SK-N-SH treated with all-trans-retinoic acid at 6 μM for 48 hours (cell line): ENCODE data around the gene TAF4B.

ENCODE experiments used
- ATAC-seq: fragments of 200-7000 bp; cut with Tn5 transposase; 3 replicates; pipeline ENCODE4 v1.9.1; 2020; ENCODE audit warnings: mild to moderate bottlenecking, moderate library complexity
- ARNTL ChIP-seq: fragments of 450-650 bp; formaldehyde crosslinking; IDR thresholded peaks from 2 replicates; pipeline ENCODE4 v1.5.0; 2020; ENCODE audit warnings: low read depth, mild to moderate bottlenecking, moderate library complexity, borderline replicate concordance
- OSR1 ChIP-seq: fragments of 250-450 bp; sonication (Bioruptor Pico); IDR thresholded peaks from 2 replicates; pipeline ENCODE4 v1.8.0; 2022; ENCODE audit warnings: moderate library complexity, mild to moderate bottlenecking, inconsistent platforms
- PPARA ChIP-seq: fragments of 250-450 bp; sonication (Bioruptor Pico); IDR thresholded peaks from 2 replicates; pipeline ENCODE4 v1.5.0; 2020; ENCODE audit warnings: mild to moderate bottlenecking, borderline replicate concordance
- ZC3H10 ChIP-seq: fragments of 250-450 bp; sonication (Bioruptor Pico); IDR thresholded peaks from 2 replicates; pipeline ENCODE4 v1.5.1; 2021; ENCODE audit warnings: mild to moderate bottlenecking, moderate library complexity
- TF ChIP-seq, protein P1 (sequence below): fragments of 250-450 bp; sonication (Bioruptor Pico); IDR thresholded peaks from 2 replicates; pipeline ENCODE4 v1.8.0; 2021; ENCODE audit warnings: low read depth, mild to moderate bottlenecking, moderate library complexity, borderline replicate concordance
- TF ChIP-seq, protein P2 (sequence below): fragments of 250-450 bp; sonication (Bioruptor Pico); IDR thresholded peaks from 2 replicates; pipeline ENCODE4 v1.5.0; 2020; ENCODE audit warnings: mild to moderate bottlenecking, moderate library complexity

TAF4B gene

DNA sequence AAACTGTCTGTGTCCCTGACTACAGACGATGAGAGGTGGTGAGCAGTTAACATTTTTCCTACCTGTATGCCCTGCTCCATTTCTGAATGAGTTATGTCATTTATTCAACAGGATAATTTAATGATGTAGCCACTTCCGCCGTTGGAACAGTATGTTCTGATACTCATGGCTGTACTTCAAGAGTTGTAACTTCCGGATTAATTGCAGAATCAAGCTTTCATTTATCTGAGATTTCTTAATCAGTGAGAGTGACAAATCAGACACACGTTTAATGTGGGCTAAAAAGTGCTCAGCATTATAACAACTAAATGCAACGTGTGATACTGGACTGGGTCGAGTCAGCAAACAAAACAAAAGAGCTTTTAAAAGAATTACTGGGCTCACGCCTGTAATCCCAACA is 214.4 kb downstream of the TAF4B start:
- TF ChIP-seq, protein P1, sequence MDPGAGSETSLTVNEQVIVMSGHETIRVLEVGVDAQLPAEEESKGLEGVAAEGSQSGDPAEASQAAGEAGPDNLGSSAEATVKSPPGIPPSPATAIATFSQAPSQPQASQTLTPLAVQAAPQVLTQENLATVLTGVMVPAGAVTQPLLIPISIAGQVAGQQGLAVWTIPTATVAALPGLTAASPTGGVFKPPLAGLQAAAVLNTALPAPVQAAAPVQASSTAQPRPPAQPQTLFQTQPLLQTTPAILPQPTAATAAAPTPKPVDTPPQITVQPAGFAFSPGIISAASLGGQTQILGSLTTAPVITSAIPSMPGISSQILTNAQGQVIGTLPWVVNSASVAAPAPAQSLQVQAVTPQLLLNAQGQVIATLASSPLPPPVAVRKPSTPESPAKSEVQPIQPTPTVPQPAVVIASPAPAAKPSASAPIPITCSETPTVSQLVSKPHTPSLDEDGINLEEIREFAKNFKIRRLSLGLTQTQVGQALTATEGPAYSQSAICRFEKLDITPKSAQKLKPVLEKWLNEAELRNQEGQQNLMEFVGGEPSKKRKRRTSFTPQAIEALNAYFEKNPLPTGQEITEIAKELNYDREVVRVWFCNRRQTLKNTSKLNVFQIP (CRISPR knock-in tag): no peak
- TF ChIP-seq ARNTL (CRISPR knock-in tag) (no peak), PPARA (CRISPR knock-in tag) (no peak), ZC3H10 (no peak), OSR1 (CRISPR knock-in tag) (no peak)
- TF ChIP-seq, protein P2, sequence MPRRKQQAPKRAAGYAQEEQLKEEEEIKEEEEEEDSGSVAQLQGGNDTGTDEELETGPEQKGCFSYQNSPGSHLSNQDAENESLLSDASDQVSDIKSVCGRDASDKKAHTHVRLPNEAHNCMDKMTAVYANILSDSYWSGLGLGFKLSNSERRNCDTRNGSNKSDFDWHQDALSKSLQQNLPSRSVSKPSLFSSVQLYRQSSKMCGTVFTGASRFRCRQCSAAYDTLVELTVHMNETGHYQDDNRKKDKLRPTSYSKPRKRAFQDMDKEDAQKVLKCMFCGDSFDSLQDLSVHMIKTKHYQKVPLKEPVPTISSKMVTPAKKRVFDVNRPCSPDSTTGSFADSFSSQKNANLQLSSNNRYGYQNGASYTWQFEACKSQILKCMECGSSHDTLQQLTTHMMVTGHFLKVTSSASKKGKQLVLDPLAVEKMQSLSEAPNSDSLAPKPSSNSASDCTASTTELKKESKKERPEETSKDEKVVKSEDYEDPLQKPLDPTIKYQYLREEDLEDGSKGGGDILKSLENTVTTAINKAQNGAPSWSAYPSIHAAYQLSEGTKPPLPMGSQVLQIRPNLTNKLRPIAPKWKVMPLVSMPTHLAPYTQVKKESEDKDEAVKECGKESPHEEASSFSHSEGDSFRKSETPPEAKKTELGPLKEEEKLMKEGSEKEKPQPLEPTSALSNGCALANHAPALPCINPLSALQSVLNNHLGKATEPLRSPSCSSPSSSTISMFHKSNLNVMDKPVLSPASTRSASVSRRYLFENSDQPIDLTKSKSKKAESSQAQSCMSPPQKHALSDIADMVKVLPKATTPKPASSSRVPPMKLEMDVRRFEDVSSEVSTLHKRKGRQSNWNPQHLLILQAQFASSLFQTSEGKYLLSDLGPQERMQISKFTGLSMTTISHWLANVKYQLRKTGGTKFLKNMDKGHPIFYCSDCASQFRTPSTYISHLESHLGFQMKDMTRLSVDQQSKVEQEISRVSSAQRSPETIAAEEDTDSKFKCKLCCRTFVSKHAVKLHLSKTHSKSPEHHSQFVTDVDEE (CRISPR knock-in tag): no peak
- no peak for ATAC-seq
